ENCODE results near the gene OVAAL.

GRCh38 chr1:180539136-180539535 is 19.6 kb upstream of the OVAAL start:
- TF ChIP-seq FOXM1 (IDR thresholded peaks at IDR 0.05; ENCODE audit: borderline replicate concordance) = no peak
- TF ChIP-seq SP1 (IDR thresholded peaks at IDR 0.05) = no peak
- TF ChIP-seq HDGF (IDR thresholded peaks at IDR 0.05; ENCODE audit: borderline replicate concordance) = no peak
- TF ChIP-seq FOXK2 (IDR thresholded peaks at IDR 0.05) = no peak
- TF ChIP-seq NFRKB (IDR thresholded peaks at IDR 0.05) = no peak
- TF ChIP-seq TARDBP (IDR thresholded peaks at IDR 0.05) = no peak
- TF ChIP-seq BHLHE40 (IDR thresholded peaks at IDR 0.05; ENCODE audit: borderline replicate concordance) = no peak
- TF ChIP-seq L3MBTL2 (conservative IDR thresholded peaks at IDR 0.05) = no peak
- no peak for TF ChIP-seq FOXA1 (IDR thresholded peaks at IDR 0.05)
- TF ChIP-seq PKNOX1 (IDR thresholded peaks at IDR 0.05) = no peak
